ENCODE measurements around the gene ACACA. TPM values are rescaled to one million over a fixed set of nuclear protein-coding genes. Genes with fewer than 3 reads are reported as not detected.

Gene ACACA
- total and polyA plus RNA-seq, 2 experiments from 2014 or later = 59.6 to 164 TPM

GRCh38 chr17:37066322-37067255 lies 340.0 kb downstream of the ACACA start:
- Histone ChIP-seq H3K27ac (ENCODE audit: low read depth) (peak overlapping the region; percentile 56), H3K9me2 (ENCODE audit: insufficient read depth) (no peaks in the 10 kb centered on the region), H4K20me1 (replicated peaks; ENCODE audit: insufficient read depth) (no peaks in the 10 kb centered on the region), H3K36me3 (ENCODE audit: insufficient read depth) (no peaks in the 10 kb centered on the region), H3K4me3 (peak overlapping the region; percentile 30), H3K4me1 (ENCODE audit: insufficient read depth) (peaks cover 62% of the 10 kb centered on the region), H3F3A (replicated peaks; ENCODE audit: low read depth) (peaks cover 8% of the 10 kb centered on the region), H3K4me2 (peak overlapping the region; percentile 68), H2AFZ (peak overlapping the region; percentile 41; the same call in 1 of the 2 replicates), H3K79me2 (replicated peaks; ENCODE audit: insufficient read depth) (no peaks in the 10 kb centered on the region), H3K27me3 (ENCODE audit: insufficient read depth) (no peaks in the 10 kb centered on the region; the same call in 1 of the 2 replicates)
- Mint-ChIP-seq H3K27ac (peak overlapping the region; percentile 91), H3K4me1 (peaks cover 64% of the 10 kb centered on the region), H3K36me3 (ENCODE audit: low read depth) (peaks cover 16% of the 10 kb centered on the region; the same call in 2 of the 3 replicates), H3K9me3 (peaks cover 14% of the 10 kb centered on the region; the same call in 2 of the 3 replicates), H3K4me3 (peak overlapping the region; percentile 52), H3K27me3 (ENCODE audit: insufficient read depth, low read depth, poor library complexity) (peaks cover 9% of the 10 kb centered on the region)
- DNase-seq (ENCODE audit: low spot score) (peak; percentile 42), ATAC-seq (peak; percentile 26)
- TF ChIP-seq POLR2AphosphoS5 (IDR thresholded peaks at IDR 0.05; ENCODE audit: low read depth) (no peak), STAT1 (IDR thresholded peaks at IDR 0.05; ENCODE audit: unreplicated experiment) (no peak), REST (IDR thresholded peaks at IDR 0.05; ENCODE audit: unreplicated experiment) (no peak), EZH2 (IDR thresholded peaks at IDR 0.05; ENCODE audit: low read depth, unreplicated experiment) (no peak)

GRCh38 chr17:37065486-37066321 lies 340.9 kb downstream of the ACACA start:
- Histone ChIP-seq H3K4me3 (peak overlapping the region; percentile 30), H3K36me3 (ENCODE audit: insufficient read depth) (no peaks in the 10 kb centered on the region), H3K4me1 (ENCODE audit: insufficient read depth) (peaks cover 68% of the 10 kb centered on the region), H3K27ac (ENCODE audit: low read depth) (peak overlapping the region; percentile 56), H4K20me1 (replicated peaks; ENCODE audit: insufficient read depth) (no peaks in the 10 kb centered on the region), H3F3A (replicated peaks; ENCODE audit: low read depth) (peaks cover 8% of the 10 kb centered on the region), H3K4me2 (peak overlapping the region; percentile 68), H2AFZ (peak overlapping the region; percentile 41; the same call in 1 of the 2 replicates), H3K9me2 (ENCODE audit: insufficient read depth) (no peaks in the 10 kb centered on the region), H3K27me3 (ENCODE audit: insufficient read depth) (no peaks in the 10 kb centered on the region; the same call in 1 of the 2 replicates), H3K79me2 (replicated peaks; ENCODE audit: insufficient read depth) (no peaks in the 10 kb centered on the region)
- Mint-ChIP-seq H3K36me3 (ENCODE audit: low read depth) (peaks cover 16% of the 10 kb centered on the region; the same call in 2 of the 3 replicates), H3K4me3 (peak overlapping the region; percentile 52), H3K9me3 (peaks cover 14% of the 10 kb centered on the region; the same call in 2 of the 3 replicates), H3K27ac (peak overlapping the region; percentile 91), H3K27me3 (ENCODE audit: insufficient read depth, low read depth, poor library complexity) (peaks cover 9% of the 10 kb centered on the region), H3K4me1 (peaks cover 69% of the 10 kb centered on the region)
- ATAC-seq = peak; percentile 81
- TF ChIP-seq ZNF331 (CRISPR knock-in tag; IDR thresholded peaks at IDR 0.05; ENCODE audit: low read depth) = no peak
- no peak for TF ChIP-seq ZNF114 (CRISPR knock-in tag; IDR thresholded peaks at IDR 0.05)
- no peak for TF ChIP-seq EZH2 (IDR thresholded peaks at IDR 0.05; ENCODE audit: low read depth, unreplicated experiment)
- DNase-seq (ENCODE audit: low spot score) = peak; percentile 69

Data from GM23338 (cell line).